SH-SY5Y (cell line): ENCODE data around the gene POP7.

Experiments used
- GATA2 ChIP-seq: IDR thresholded peaks from 2 replicates; pipeline ENCODE4 v1.6.1; 2011; ENCODE audit warnings: mild to moderate bottlenecking, low read depth, low read length
- GATA3 ChIP-seq: IDR thresholded peaks from 2 replicates; pipeline ENCODE4 v1.6.1; 2011; ENCODE audit warnings: low read depth, mild to moderate bottlenecking, low read length, moderate library complexity

DNA sequence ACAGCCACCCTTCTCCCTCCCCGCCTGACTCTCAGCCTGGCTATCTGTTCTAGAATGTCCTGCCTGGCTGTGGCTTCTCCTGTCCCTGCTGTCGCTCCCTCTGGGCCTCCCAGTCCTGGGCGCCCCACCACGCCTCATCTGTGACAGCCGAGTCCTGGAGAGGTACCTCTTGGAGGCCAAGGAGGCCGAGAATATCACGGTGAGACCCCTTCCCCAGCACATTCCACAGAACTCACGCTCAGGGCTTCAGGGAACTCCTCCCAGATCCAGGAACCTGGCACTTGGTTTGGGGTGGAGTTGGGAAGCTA is 15.5 kb downstream of the POP7 start:
- TF ChIP-seq GATA2, result no peak
- no peak for TF ChIP-seq GATA3
